ENCODE data around the gene GJD2. TPM values are rescaled to one million over a fixed set of nuclear protein-coding genes. Genes with fewer than 3 reads are reported as not detected.

The GJD2 gene
- total RNA-seq, 1 donor from 2014 or later: 0.89 TPM

- Mint-ChIP-seq H3K27me3 (peaks cover 65% of the 10 kb centered on the region), H3K4me3 (no peak overlapping the region), H3K27ac (no peak overlapping the region), H3K36me3 (no peaks in the 10 kb centered on the region), H3K9me3 (no peaks in the 10 kb centered on the region), H3K4me1 (ENCODE audit: unreplicated experiment) (no peaks in the 10 kb centered on the region)
- no peak for DNase-seq (ENCODE audit: extremely low spot score, unreplicated experiment)
- TF ChIP-seq CTCF (conservative IDR thresholded peaks at IDR 0.05): no peak
Measured at GRCh38 chr15:34791701-34792100, 36.9 kb upstream of the GJD2 start.

- Mint-ChIP-seq H3K4me1 (ENCODE audit: unreplicated experiment) (no peaks in the 10 kb centered on the region), H3K27ac (no peak overlapping the region), H3K27me3 (peaks cover 54% of the 10 kb centered on the region), H3K4me3 (no peak overlapping the region), H3K36me3 (no peaks in the 10 kb centered on the region), H3K9me3 (no peaks in the 10 kb centered on the region)
- TF ChIP-seq CTCF (conservative IDR thresholded peaks at IDR 0.05): no peak
- DNase-seq (ENCODE audit: extremely low spot score, unreplicated experiment): no peak
Measured at GRCh38 chr15:34790121-34790520, 35.3 kb upstream of the GJD2 start.

- no peak for DNase-seq (ENCODE audit: extremely low spot score, unreplicated experiment)
- H3K9me3 Mint-ChIP-seq: no peaks in the 10 kb centered on the region
- H3K27ac Mint-ChIP-seq: no peak overlapping the region
- TF ChIP-seq CTCF (conservative IDR thresholded peaks at IDR 0.05): no peak
- peaks cover 51% of the 10 kb centered on the region for H3K27me3 Mint-ChIP-seq
- no peak overlapping the region for H3K4me3 Mint-ChIP-seq
- H3K4me1 Mint-ChIP-seq (ENCODE audit: unreplicated experiment): no peaks in the 10 kb centered on the region
- H3K36me3 Mint-ChIP-seq: no peaks in the 10 kb centered on the region
Measured at GRCh38 chr15:34789326-34789725, 34.5 kb upstream of the GJD2 start.

GRCh38 chr15:34786206-34786605 is 31.4 kb upstream of the GJD2 start:
- no peak overlapping the region for H3K4me3 Mint-ChIP-seq
- no peaks in the 10 kb centered on the region for H3K4me1 Mint-ChIP-seq (ENCODE audit: unreplicated experiment)
- TF ChIP-seq CTCF (conservative IDR thresholded peaks at IDR 0.05): no peak
- H3K9me3 Mint-ChIP-seq: no peaks in the 10 kb centered on the region
- H3K27ac Mint-ChIP-seq: no peak overlapping the region
- peaks cover 30% of the 10 kb centered on the region for H3K27me3 Mint-ChIP-seq
- no peaks in the 10 kb centered on the region for H3K36me3 Mint-ChIP-seq
- DNase-seq (ENCODE audit: extremely low spot score, unreplicated experiment): no peak

GRCh38 chr15:34783991-34784390 is 29.2 kb upstream of the GJD2 start:
- Mint-ChIP-seq H3K27ac (no peak overlapping the region), H3K36me3 (no peaks in the 10 kb centered on the region), H3K27me3 (peaks cover 21% of the 10 kb centered on the region), H3K4me3 (no peak overlapping the region), H3K4me1 (ENCODE audit: unreplicated experiment) (no peaks in the 10 kb centered on the region), H3K9me3 (peaks cover 8% of the 10 kb centered on the region)
- DNase-seq (ENCODE audit: extremely low spot score, unreplicated experiment): no peak
- no peak for TF ChIP-seq CTCF (conservative IDR thresholded peaks at IDR 0.05)

- H3K27me3 Mint-ChIP-seq: peaks cover 21% of the 10 kb centered on the region
- no peaks in the 10 kb centered on the region for H3K36me3 Mint-ChIP-seq
- H3K27ac Mint-ChIP-seq: no peak overlapping the region
- no peak for TF ChIP-seq CTCF (conservative IDR thresholded peaks at IDR 0.05)
- H3K4me3 Mint-ChIP-seq: no peak overlapping the region
- H3K9me3 Mint-ChIP-seq: peaks cover 8% of the 10 kb centered on the region
- H3K4me1 Mint-ChIP-seq (ENCODE audit: unreplicated experiment): no peaks in the 10 kb centered on the region
- DNase-seq (ENCODE audit: extremely low spot score, unreplicated experiment): no peak
Measured at GRCh38 chr15:34783431-34783830, 28.6 kb upstream of the GJD2 start.
